Cardiac atrium fibroblast (primary cell): Measurements from ENCODE around the gene LCN12. TPM values are rescaled to one million over a fixed set of nuclear protein-coding genes. Genes with fewer than 3 reads are reported as not detected.

ENCODE experiments used
- total RNA-seq: library from RNA; depleted of rRNA; stranded (reverse); fragments of >200 nt; gene quantifications from 2 replicates; pipeline ENCODE4 v1.2.3, GENCODE V29; 2015

The LCN12 gene, protein sequence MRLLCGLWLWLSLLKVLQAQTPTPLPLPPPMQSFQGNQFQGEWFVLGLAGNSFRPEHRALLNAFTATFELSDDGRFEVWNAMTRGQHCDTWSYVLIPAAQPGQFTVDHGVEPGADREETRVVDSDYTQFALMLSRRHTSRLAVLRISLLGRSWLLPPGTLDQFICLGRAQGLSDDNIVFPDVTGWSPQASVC
- total RNA-seq = not detected in 2 replicates

DNA sequence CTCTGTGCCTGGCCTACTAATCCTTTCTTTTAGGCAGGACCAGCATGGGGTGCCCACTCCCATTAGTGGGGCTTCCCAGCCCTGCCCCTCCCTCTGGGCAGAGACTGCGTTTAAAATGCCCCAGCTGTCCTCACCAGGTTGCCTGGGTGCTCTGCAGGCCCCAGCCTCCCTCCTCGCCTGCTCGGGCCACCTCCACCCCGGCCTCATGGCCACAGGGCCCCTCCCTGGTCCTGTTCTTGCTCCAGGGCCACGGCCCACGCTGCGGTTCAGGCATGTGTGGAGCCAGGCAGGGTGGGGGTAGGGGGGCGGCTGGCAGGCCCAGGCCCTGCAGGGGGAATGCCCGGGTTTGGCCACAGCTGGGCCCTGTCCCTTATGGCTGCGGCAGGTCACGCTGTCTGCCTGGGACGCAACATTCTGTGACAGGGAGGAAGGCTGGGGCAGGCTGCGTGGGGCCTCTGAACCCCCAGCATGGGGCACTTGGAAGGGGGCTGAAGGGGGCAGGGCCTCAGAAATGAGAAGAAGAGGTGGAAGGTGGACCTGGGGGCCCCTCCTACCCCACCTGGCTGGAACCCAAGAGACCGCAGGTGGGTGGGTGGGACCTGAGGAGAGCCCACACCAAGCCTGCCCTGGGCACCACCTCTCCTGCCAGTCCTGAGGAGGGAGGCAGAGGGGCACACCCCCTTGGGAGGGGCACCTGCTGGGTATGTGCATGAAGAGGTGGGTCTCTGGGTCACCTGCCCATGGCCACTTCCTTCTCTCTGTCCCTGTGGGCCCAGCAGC, at the start of gene LCN12:
Gene LCN12, plus strand, starts transcription at position 733 of the 780 bp plus-strand sequence. CDS start 55 bp downstream, outside the sequence.

DNA sequence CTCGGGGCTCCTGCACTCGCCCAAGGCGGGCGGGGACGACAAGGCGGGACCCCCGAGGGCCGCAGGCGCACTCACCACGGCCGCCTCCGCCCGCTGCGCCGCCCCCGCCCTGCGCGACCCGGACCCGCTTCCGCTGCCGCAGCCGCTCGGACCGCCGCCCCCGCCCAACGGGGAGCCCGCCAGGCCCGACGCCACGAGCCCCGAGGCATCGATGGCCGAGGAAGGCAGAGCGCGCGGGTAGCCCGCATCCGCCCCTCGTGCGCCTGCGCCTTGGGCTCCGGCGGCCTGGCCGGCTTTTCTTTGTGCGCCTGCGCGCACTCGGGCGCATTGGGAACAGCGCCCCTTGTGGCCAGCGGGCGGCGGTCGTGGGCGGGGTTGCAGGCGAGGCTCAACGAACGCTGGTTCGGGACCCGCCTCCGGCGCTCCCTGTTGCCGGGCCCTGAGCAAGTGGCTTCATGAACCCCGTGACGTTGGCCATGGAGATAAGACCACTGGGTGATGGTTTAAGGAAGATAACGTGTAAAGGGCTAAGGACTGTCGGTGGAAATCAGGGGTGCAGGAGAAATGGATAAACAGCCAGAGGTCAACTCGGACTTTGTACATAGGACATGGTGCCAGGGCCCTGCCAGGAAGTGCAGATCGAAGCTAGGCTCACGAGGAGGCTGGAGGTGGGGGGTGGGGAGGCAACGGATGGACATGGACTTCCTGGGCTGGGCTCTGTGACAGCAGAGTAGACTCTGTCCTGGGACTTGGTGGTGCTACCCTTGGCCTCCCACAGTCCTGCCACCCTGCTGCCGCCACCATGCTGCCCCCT, 7.3 kb upstream of the LCN12 start, which contains the start of the genes C8G and FBXW5:
Gene C8G, plus strand, starts transcription at position 725 of the 814 bp plus-strand sequence. Its CDS starts 78 bp downstream, at position 803.
Gene FBXW5, minus strand, starts transcription at position 220 of the 814 bp plus-strand sequence. CDS start 655 bp downstream, outside the sequence.

DNA sequence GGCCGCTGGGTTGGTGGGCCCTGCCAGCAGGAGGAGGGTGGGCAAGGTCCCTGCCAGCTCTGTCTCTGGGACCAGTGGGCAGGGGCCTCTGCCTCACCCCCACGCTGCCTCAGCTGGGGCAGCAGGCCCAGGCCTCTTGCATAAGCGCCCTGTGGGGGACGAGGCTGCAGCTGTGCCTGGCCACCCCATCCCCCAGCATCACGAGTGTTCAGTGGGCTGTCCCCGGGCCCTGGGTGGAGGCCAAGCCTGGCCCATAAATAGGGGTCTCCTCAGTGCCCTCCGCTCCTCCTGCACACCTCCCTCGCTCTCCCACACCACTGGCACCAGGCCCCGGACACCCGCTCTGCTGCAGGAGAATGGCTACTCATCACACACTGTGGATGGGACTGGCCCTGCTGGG, 25.1 kb downstream of the LCN12 start, which contains the start of gene PTGDS:
Gene PTGDS, plus strand, starts transcription at position 282 of the 400 bp plus-strand sequence. Its CDS starts 75 bp downstream, at position 357.

DNA sequence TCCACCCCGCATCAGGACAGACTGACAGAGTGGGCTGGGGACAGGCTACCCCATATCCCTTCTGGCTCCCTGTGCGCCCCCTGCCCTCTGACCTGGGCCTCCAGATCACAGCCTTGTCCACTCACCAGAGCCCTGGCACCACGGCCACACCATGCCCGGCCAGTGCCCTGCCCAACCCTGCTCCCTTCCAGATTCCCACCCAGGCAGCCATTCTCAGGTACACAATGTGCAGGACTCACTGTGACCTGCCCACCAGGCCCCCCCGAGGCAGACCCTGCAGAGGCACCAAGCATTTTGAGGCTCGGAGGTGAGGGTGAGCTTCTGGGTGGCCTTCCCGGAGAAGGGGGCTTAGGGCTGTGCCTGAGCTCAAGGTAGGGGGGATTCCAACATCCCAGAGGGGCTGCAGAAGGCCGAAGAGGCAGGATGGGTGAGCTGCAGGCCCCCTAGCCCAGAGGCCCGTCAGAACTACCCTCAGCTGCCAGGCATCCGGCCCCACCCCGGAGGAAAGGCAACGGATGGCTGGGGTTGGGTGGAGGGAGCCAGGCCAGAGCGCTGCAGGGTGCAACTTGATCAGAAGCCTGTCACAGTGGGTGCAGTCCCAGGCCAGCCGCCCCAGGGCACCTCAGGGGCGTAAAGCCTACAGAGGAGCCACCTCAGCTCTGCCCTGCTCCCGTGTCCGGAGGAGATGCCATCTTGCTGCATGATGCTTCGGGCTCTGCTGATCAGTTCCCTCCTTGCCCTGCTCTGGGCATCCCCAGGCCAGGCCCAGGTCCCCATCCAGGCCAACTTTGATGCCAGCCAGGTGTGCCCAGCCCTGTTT, 30.4 kb downstream of the LCN12 start, which contains the start of gene LCNL1:
Gene LCNL1, plus strand, starts transcription at position 762 of the 820 bp plus-strand sequence. CDS start 594 bp downstream, outside the sequence.

GRCh38 chr9:136991993-136992818, 40.1 kb downstream of the LCN12 start, which contains the start of gene PAXX:
PAXX (plus strand) TSS chr9:136992422; CDS start chr9:136992444, 22 bp downstream.

GRCh38 chr9:136996361-136997292, 44.6 kb downstream of the LCN12 start, which contains the start of gene CLIC3:
CLIC3 (minus strand) TSS chr9:136996568; CDS start chr9:136996543, 25 bp downstream.

Other genes with a start within 250 kb of the LCN12 start
- gene DIPK1B, start 239.7 kb upstream of the LCN12 start, total RNA-seq = 20.1 and 25.1 TPM in 2 replicates
- gene LCN10, start 209.3 kb upstream of the LCN12 start, total RNA-seq = not detected in 2 replicates
- gene LCN6, start 203.7 kb upstream of the LCN12 start, total RNA-seq = not detected in 2 replicates
- gene LCN8, start 194.0 kb upstream of the LCN12 start, total RNA-seq = not detected in 2 replicates
- gene LCN15, start 187.8 kb upstream of the LCN12 start, total RNA-seq = not detected in 2 replicates
- 104 and 151 TPM in 2 replicates for gene TMEM141, start 160.9 kb upstream of the LCN12 start, total RNA-seq
- gene CCDC183, start 155.9 kb upstream of the LCN12 start, total RNA-seq = 0.18 and 1.6 TPM in 2 replicates
- 68.2 and 77.4 TPM in 2 replicates for gene RABL6, start 144.3 kb upstream of the LCN12 start, total RNA-seq
- 1.5 and 2.7 TPM in 2 replicates for gene AJM1, start 109.8 kb upstream of the LCN12 start, total RNA-seq
- 118 and 128 TPM in 2 replicates for gene PHPT1, start 102.9 kb upstream of the LCN12 start, total RNA-seq
- 3.2 and 3.6 TPM in 2 replicates for gene MAMDC4, start 99.9 kb upstream of the LCN12 start, total RNA-seq
- 376 and 413 TPM in 2 replicates for gene EDF1, start 86.0 kb upstream of the LCN12 start, total RNA-seq
- 3.4 and 6.6 TPM in 2 replicates for gene TRAF2, start 65.8 kb upstream of the LCN12 start, total RNA-seq
- 121 and 137 TPM in 2 replicates for gene FBXW5, start 7.5 kb upstream of the LCN12 start, total RNA-seq
- gene C8G, start 7.0 kb upstream of the LCN12 start, total RNA-seq = not detected in 2 replicates
- 4.5 and 15.2 TPM in 2 replicates for gene PTGDS, start 25.2 kb downstream of the LCN12 start, total RNA-seq
- gene LCNL1, start 30.7 kb downstream of the LCN12 start, total RNA-seq = not detected in 2 replicates
- gene PAXX, start 40.1 kb downstream of the LCN12 start, total RNA-seq = 17.7 and 29.2 TPM in 2 replicates
- 4.7 and 16.8 TPM in 2 replicates for gene CLIC3, start 44.3 kb downstream of the LCN12 start, total RNA-seq
- 12.3 and 23.8 TPM in 2 replicates for gene ABCA2, start 76.0 kb downstream of the LCN12 start, total RNA-seq
- not detected in 2 replicates for gene FUT7, start 79.8 kb downstream of the LCN12 start, total RNA-seq
- gene NPDC1, start 93.9 kb downstream of the LCN12 start, total RNA-seq = 51.2 and 71.8 TPM in 2 replicates
- gene ENTPD2, start 101.8 kb downstream of the LCN12 start, total RNA-seq = not detected in 2 replicates
- gene SAPCD2, start 118.3 kb downstream of the LCN12 start, total RNA-seq = 0.18 and 2.6 TPM in 2 replicates
- 8.5 and 10.7 TPM in 2 replicates for gene UAP1L1, start 125.2 kb downstream of the LCN12 start, total RNA-seq
- 86.1 and 101 TPM in 2 replicates for gene MAN1B1, start 134.7 kb downstream of the LCN12 start, total RNA-seq
- 136 and 138 TPM in 2 replicates for gene DPP7, start 162.5 kb downstream of the LCN12 start, total RNA-seq
- not detected in 2 replicates for gene GRIN1, start 186.9 kb downstream of the LCN12 start, total RNA-seq
- not detected in 2 replicates for gene LRRC26, start 217.8 kb downstream of the LCN12 start, total RNA-seq
- not detected in 2 replicates for gene TMEM210, start 219.8 kb downstream of the LCN12 start, total RNA-seq
- gene ANAPC2, start 236.3 kb downstream of the LCN12 start, total RNA-seq = 13.5 and 20.3 TPM in 2 replicates
- 52.2 and 74.0 TPM in 2 replicates for gene SSNA1, start 236.4 kb downstream of the LCN12 start, total RNA-seq
- 5.8 and 7.2 TPM in 2 replicates for gene TPRN, start 248.5 kb downstream of the LCN12 start, total RNA-seq